Mucosa of descending colon (tissue), 3 donors: ENCODE data around the gene LDLRAD4. TPM values are rescaled to one million over a fixed set of nuclear protein-coding genes. Genes with fewer than 3 reads are reported as not detected.

Experiments used
- ATAC-seq: fragments of 200-7000 bp; cut with Tn5 transposase; one replicate; pipeline ENCODE4 v1.9.1; 2020; ENCODE audit warnings: mild to moderate bottlenecking, moderate library complexity
- DNase-seq, 3 donors: peaks; one replicate each; pipeline ENCODE4 v3.0.0-alpha.2; 2020
- H3K36me3 ChIP-seq: fragments of 200-600 bp; one replicate; pipeline ENCODE4 v1.8.0; 2021; ENCODE audit warnings: low read depth, mild to moderate bottlenecking
- H3K4me1 ChIP-seq: fragments of 200-600 bp; one replicate; pipeline ENCODE4 v1.8.0; 2021; ENCODE audit warnings: low read depth, mild to moderate bottlenecking
- H3K4me3 ChIP-seq: fragments of 200-600 bp; one replicate; pipeline ENCODE4 v1.8.0; 2021; ENCODE audit warnings: mild to moderate bottlenecking
- H3K9me3 ChIP-seq: fragments of 200-600 bp; one replicate; pipeline ENCODE4 v1.8.0; 2021; ENCODE audit warnings: mild to moderate bottlenecking
- intact Hi-C, 2 donors: fragments of 100-400 bp; cut with DNase I in 1 of 2; cut with micrococcal nuclease in 1 of 2; formaldehyde crosslinking; loops; one replicate each; pipeline versions ENCODE4 v1.11.0 to v1.11.1; 2022; cut with DNase I, micrococcal nuclease
- total RNA-seq, 3 donors: library from RNA; stranded (reverse); fragmentation: NEBNext Ultra II Directional in 2 of 3; extraction: Animal tissue kit (Norgen Biotek cat#: 25700) in 2 of 3; gene quantifications; one replicate each; pipeline versions ENCODE4 v1.2.1 to v1.2.4, GENCODE V29; 2021 to 2023
- TF ChIP-seq, protein P1 (sequence below): fragments of 200-600 bp; IDR thresholded peaks from one replicate; pipeline ENCODE4 v1.8.0; 2022; ENCODE audit warnings: antibody characterized with exemption, mild to moderate bottlenecking
- donor health status: DM: no; HTN: no; CAD: no; lungs with moderate emphysema.
- donor health status: DM: no; HTN: no; CAD: no.
- donor health status: DM: no; HTN: yes; CAD: no.

LDLRAD4 gene
- total RNA-seq, 3 donors from 2014 or later: 36.8 to 41.0 (median 37.4) TPM

DNA sequence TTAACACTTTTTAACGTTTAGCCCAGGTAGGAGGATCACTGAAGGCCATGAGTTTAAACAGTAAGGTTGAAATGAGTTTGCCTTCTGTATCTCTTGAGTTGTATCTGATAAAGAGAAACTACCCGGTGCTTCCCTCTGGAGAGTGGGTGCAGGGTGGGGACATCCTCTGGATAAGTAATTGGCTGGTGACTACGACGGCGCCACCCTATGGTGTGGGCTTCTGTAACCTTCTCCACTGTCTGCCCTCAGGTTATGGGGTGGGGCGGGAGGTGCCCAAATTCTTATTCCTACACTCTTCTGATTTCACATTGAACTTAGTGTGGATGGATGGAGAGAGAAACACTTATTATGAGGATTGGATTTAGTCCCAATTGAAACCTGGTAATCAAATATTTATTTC, 68.8 kb downstream of the LDLRAD4 start:
- Histone ChIP-seq H3K4me3 (no peak overlapping the region), H3K4me1 (no peaks in the 10 kb centered on the region), H3K9me3 (no peaks in the 10 kb centered on the region), H3K36me3 (no peaks in the 10 kb centered on the region)
- DNase-seq: no peak
- TF ChIP-seq, protein P1, sequence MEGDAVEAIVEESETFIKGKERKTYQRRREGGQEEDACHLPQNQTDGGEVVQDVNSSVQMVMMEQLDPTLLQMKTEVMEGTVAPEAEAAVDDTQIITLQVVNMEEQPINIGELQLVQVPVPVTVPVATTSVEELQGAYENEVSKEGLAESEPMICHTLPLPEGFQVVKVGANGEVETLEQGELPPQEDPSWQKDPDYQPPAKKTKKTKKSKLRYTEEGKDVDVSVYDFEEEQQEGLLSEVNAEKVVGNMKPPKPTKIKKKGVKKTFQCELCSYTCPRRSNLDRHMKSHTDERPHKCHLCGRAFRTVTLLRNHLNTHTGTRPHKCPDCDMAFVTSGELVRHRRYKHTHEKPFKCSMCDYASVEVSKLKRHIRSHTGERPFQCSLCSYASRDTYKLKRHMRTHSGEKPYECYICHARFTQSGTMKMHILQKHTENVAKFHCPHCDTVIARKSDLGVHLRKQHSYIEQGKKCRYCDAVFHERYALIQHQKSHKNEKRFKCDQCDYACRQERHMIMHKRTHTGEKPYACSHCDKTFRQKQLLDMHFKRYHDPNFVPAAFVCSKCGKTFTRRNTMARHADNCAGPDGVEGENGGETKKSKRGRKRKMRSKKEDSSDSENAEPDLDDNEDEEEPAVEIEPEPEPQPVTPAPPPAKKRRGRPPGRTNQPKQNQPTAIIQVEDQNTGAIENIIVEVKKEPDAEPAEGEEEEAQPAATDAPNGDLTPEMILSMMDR: no peak
- no peak for ATAC-seq
- intact Hi-C loops: no loop called here

DNA sequence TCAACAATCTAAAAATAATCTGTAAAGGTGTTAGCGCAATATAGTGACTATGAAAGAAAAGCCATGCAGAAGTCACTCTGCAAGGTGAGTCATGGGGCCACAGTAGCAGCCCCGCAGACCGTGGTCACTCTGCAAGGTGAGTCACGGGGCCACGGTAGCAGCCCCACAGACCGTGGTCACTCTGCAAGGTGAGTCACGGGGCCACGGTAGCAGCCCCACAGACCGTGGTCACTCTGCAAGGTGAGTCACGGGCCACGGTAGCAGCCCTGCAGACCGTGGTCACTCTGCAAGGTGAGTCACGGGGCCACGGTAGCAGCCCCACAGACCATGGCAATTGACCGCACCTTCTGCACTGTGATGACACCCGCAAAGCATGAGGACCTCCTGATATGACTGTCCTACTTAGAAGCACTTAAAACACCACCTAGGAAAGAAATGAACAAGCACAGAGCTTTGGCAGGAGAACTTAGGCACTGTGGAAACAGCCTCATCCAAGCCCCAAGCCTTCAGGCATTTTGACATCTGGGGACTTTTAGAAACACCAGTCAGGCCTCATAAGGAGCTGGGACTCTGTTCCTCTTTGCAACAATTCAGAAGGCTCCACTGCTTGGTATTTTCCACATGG, 70.1 kb downstream of the LDLRAD4 start:
- intact Hi-C loops: no loop called here
- TF ChIP-seq, protein P1: no peak
- ATAC-seq (no peak), DNase-seq (no peak)
- H3K4me3 ChIP-seq: no peak overlapping the region
- H3K9me3 ChIP-seq: no peaks in the 10 kb centered on the region
- no peaks in the 10 kb centered on the region for H3K4me1 ChIP-seq
- no peaks in the 10 kb centered on the region for H3K36me3 ChIP-seq

DNA sequence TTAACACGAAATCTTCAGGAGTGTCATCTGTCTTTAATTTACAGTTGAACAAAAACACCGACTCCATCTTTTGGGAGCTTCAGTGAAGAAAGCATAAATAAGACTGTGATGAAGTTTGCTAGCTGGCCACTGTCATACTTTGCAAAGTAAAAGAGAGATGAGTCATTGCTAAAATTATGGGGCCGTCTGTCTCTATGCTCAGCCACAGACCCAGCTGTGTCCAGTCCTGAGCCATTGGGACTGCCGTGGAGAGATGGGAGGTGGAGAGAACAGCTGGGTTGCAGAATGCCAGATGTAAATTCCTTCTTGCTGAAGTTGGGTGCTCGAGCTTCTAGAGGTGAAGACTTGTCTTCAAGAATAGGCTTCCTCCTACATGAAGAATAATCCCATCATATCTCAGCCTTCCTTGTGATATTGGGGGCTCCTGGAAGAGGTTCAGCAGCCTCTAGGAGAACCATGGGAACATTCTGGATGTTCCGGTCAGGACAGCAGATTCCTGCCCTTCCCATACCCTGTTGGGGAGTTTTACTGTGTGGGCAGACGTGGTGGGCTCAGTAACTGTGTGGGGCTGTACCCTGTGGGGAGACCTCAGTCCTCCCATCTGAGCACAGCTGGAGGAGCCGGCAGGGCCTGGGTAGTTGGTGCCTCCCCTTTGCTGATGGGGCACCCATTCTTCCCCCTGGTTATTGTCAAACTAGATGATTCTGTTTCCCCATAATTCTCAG, 71.1 kb downstream of the LDLRAD4 start:
- TF ChIP-seq, protein P1: no peak
- DNase-seq (no peak), ATAC-seq (peak; percentile 58)
- Histone ChIP-seq H3K36me3 (no peaks in the 10 kb centered on the region), H3K4me3 (no peak overlapping the region), H3K9me3 (no peaks in the 10 kb centered on the region), H3K4me1 (no peaks in the 10 kb centered on the region)
- intact Hi-C loops: no loop called here

DNA sequence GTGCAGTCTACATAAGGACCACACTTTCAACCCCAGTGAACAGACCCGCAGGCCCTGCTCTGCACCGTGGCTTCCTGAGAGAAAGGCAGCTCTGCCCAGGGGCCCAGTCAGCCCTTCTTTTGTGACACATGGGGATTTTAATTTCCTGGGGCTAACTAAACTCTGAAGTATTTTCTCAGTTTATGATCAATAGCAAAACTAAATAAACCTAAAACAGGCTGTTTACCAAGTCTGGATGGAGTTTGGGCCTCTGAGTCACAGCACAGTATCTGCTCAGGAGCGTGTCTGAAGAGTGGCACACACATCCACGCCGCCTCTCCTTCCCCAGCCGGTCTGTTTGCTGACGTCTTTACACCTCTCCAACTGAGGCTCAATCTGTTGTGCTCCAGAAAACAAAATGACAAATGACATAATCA, 72.3 kb downstream of the LDLRAD4 start:
- TF ChIP-seq, protein P1: no peak
- ATAC-seq: peak; percentile 53

DNA sequence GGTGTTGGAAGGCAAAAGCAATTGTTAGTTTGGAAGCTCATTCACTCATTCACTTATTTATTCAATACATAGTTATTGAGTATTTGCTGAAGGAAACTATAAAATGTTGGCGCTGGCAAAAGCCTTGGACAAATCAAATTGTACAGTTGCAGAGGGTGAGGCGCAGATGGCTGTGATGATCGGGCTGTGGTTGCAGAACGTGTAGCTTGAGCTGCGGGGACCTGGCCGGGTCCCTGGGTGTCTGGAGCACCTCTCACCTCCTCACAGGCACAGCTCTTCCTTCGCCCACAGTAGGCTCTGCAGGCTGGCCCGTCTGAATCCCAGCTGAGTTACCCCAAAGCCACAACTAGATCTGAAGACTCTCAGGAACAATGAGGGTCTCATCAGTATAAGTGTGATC, 72.7 kb downstream of the LDLRAD4 start:
- intact Hi-C loops: no loop called here
- no peaks in the 10 kb centered on the region for H3K36me3 ChIP-seq
- ATAC-seq: peak; percentile 13
- TF ChIP-seq, protein P1: no peak
- H3K4me3 ChIP-seq: no peak overlapping the region
- no peak for DNase-seq
- H3K9me3 ChIP-seq: no peaks in the 10 kb centered on the region
- H3K4me1 ChIP-seq: no peaks in the 10 kb centered on the region

More for the DNA sequence above, 72.3 kb downstream of the LDLRAD4 start:
- H3K4me1 ChIP-seq: no peaks in the 10 kb centered on the region
- no peaks in the 10 kb centered on the region for H3K9me3 ChIP-seq
- H3K36me3 ChIP-seq: no peaks in the 10 kb centered on the region
- no peak overlapping the region for H3K4me3 ChIP-seq
- intact Hi-C loops: no loop called here
- DNase-seq: no peak
